Measurements from ENCODE around the gene C2CD4C. TPM values are rescaled to one million over a fixed set of nuclear protein-coding genes. Genes with fewer than 3 reads are reported as not detected.

The C2CD4C gene
- total RNA-seq, 4 donors from 2014 or later, result 0.81 to 3.1 (median 2.1) TPM

DNA sequence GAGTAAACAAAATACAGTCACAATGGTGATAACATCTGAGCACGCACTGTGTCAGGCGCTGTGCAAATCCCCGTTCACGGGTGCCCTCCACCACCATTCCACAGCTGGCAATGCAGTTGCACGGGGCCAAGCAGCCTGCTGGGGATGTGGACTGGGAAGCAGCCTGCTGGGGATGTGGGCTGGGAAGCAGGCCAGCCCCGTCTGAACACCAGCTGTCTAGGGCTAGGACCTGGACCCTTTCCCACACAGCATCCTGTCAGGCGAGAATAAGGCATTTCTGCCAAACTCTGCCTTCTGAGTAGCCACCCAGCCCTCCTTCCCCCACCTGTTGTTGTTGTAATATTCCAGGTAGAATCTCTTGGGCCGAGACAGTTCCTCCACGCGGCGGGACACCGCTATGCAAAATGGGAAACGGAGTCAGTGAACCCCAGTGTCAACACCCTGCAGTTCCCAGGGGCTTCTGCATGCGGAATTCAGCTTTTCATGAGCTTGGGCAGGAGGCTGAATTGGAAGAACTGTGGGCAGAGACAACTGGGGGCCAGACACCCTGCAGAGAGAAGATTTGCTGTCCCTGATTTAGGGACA, 36.5 kb downstream of the C2CD4C start:
- DNase-seq (ENCODE audit: low spot score in 2 of 2), result peak in 1 of 2 donors; percentile 82
- H3K4me3 ChIP-seq (ENCODE audit: low read depth, poor library complexity, severe bottlenecking), result no peak overlapping the region
- intact Hi-C loops (cut with DNase I; ENCODE audit: low total_unique reads), result no loop called here
- no peak for TF ChIP-seq POLR2A (IDR thresholded peaks at IDR 0.05)
- TF ChIP-seq, protein P1, sequence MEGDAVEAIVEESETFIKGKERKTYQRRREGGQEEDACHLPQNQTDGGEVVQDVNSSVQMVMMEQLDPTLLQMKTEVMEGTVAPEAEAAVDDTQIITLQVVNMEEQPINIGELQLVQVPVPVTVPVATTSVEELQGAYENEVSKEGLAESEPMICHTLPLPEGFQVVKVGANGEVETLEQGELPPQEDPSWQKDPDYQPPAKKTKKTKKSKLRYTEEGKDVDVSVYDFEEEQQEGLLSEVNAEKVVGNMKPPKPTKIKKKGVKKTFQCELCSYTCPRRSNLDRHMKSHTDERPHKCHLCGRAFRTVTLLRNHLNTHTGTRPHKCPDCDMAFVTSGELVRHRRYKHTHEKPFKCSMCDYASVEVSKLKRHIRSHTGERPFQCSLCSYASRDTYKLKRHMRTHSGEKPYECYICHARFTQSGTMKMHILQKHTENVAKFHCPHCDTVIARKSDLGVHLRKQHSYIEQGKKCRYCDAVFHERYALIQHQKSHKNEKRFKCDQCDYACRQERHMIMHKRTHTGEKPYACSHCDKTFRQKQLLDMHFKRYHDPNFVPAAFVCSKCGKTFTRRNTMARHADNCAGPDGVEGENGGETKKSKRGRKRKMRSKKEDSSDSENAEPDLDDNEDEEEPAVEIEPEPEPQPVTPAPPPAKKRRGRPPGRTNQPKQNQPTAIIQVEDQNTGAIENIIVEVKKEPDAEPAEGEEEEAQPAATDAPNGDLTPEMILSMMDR (IDR thresholded peaks at IDR 0.05), result no peak
- 30 to 38% methylated on average over 14 of the region's 14 CpGs for WGBS, 2 donors

DNA sequence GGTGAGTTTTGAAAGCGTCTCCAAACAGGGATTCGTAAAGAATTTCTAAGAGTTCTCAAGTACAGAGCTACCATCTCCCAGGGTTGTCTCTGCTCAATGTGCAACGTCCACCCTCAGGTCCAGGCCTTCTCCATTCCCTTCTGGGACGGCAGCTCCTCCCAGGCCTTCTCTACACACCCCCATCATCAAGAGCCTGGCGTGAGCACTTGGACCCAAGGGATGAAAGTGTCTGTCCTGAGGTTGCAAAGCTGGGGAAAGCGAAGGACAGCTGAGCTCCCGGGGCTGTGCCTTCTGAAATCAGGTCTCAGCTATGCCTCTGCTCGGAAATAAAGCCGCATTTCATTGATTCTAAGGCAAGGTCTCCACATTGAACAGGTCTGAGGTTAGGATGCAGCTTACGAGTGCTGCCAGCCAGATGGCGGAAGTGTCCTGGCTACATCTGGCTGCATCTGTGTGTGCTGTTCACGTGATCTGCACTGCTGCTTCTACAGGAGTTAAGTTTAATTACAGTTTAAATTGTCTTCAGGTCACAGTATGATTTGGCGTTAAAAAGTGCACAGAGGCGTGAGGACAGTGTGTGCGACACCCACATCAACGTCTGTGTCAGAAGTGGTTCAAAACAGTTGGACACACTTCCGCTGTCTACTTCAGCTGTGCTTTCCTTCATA, 37.3 kb downstream of the C2CD4C start:
- 53 to 57% methylated on average over 17 of the region's 17 CpGs for WGBS, 2 donors
- no peak for TF ChIP-seq POLR2A (IDR thresholded peaks at IDR 0.05)
- TF ChIP-seq, protein P1 (IDR thresholded peaks at IDR 0.05), result no peak
- intact Hi-C loops (cut with DNase I; ENCODE audit: low total_unique reads), result no loop called here
- peak in 1 of 2 donors; percentile 72 for DNase-seq (ENCODE audit: low spot score in 2 of 2)
- H3K4me3 ChIP-seq (ENCODE audit: low read depth, poor library complexity, severe bottlenecking), result no peak overlapping the region

DNA sequence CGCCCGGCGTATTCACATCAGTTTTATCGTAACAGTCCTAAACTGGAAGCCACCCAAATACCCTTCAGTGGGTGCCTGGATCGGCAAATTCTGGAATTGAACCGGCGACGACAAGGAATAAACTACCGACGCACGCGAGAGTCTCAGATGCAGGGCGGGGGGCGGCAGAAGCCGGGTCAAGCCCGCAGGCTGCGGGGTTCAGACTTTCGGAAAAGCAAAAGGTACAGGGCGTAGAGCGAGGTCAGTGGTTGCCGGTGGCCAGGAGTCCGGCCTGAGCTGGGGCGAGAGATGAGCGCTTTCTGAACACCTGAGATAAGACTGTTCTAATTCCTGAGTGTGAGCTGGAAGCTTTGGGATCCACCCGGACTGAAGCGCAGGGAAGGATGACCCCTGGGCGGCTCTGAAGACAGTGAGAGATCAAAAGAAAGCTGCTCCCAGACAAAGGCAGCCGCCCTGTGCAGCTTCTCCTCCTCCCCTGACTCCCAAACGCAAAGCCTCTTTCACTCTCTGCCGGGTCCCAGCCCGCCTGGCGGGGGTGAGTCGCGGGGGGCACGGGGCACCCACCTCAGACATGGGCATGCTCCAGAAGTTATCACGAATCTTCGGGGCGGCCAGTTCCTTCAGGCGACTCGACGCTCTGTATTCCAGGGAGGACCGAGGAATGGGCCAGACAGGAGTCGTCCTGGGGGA, 38.2 kb downstream of the C2CD4C start:
- intact Hi-C loops (cut with DNase I; ENCODE audit: low total_unique reads), result no loop called here
- TF ChIP-seq, protein P1 (IDR thresholded peaks at IDR 0.05), result no peak
- no peak for TF ChIP-seq POLR2A (IDR thresholded peaks at IDR 0.05)
- WGBS, 2 donors, result 89 to 92% methylated on average over 43 of the region's 43 CpGs
- H3K4me3 ChIP-seq (ENCODE audit: low read depth, poor library complexity, severe bottlenecking), result no peak overlapping the region
- peak in 1 of 2 donors; percentile 70 for DNase-seq (ENCODE audit: low spot score in 2 of 2)

DNA sequence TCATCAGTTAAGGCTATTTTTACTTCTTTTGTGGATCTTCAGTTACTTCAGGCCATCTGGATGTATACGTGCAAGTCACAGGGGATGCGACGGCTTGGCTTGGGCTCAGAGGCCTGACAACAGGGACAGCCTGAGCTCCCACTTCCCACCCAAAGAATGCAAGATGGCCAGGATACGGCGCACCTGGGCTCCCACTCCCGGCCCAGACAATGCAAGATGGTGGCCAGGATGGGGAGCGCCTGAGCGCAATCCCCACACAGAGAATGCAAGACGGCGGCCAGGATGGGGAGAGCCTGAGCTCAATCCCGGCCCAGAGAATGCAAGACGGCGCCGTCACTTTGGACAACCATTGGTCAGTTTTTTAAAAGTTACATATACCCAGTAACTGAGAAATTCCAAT, 39.1 kb downstream of the C2CD4C start:
- H3K4me3 ChIP-seq (ENCODE audit: low read depth, poor library complexity, severe bottlenecking), result no peak overlapping the region
- peak in 1 of 2 donors; percentile 65 for DNase-seq (ENCODE audit: low spot score in 2 of 2)
- WGBS, 2 donors, result 91 to 93% methylated on average over 14 of the region's 14 CpGs
- intact Hi-C loops (cut with DNase I; ENCODE audit: low total_unique reads), result no loop called here
- no peak for TF ChIP-seq POLR2A (IDR thresholded peaks at IDR 0.05)
- TF ChIP-seq, protein P1 (IDR thresholded peaks at IDR 0.05), result no peak

DNA sequence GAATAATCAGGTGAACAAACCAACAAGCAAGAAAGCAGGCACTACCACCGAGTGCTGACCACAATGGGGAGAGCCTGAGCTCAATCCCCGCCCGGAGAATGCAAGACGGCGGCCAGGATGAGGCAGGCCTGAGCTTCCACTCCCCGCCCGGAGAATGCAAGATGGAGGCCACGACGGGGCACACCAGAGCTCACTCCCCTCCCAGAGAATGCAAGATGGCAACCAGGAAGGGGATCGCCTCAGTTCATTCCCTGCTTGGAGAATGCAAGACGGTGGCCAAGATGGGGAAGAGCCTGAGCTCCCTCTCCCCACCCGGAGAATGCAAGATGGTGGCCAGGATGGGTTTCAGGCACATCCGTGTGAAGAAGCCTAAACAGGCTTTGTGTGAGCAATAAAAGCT, 39.7 kb downstream of the C2CD4C start:
- no peak for TF ChIP-seq POLR2A (IDR thresholded peaks at IDR 0.05)
- TF ChIP-seq, protein P1 (IDR thresholded peaks at IDR 0.05), result no peak
- intact Hi-C loops (cut with DNase I; ENCODE audit: low total_unique reads), result no loop called here
- H3K4me3 ChIP-seq (ENCODE audit: low read depth, poor library complexity, severe bottlenecking), result no peak overlapping the region
- 85 to 87% methylated on average over 13 of the region's 13 CpGs for WGBS, 2 donors
- peak in 1 of 2 donors; percentile 68 for DNase-seq (ENCODE audit: low spot score in 2 of 2)
